NCI-H146 (cell line): ENCODE measurements around the gene ZNF587B.
"Not testable (repeated sequence)": the region's sequence is repeated elsewhere in the genome, so short reads cannot be mapped to it uniquely, and the experiment has no call there.

Experiments
- DNase-seq: peaks from one replicate; lab custom pipeline; 2025; lab: John Stamatoyannopoulos, UW

The ZNF587B gene

DNA sequence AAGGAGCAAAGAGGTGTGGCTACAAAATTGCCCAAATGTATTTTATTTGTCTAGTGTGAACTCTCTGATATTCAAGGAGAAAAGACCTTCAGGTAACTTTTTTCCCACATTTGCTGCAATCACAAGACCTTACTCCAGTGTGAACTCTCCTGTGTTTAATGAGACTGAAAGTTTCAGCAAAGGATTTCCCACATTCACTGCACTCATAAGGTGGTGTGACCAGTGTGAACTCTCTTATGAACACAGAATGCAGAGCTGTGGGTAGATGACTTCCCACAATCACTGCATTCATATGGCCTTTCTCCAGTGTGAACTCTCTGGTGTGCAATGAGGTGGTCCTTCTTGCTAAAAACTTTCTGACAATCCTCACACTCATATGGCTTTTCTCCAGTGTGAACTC, 42.4 kb downstream of the ZNF587B start:
- DNase-seq, result no peak

DNA sequence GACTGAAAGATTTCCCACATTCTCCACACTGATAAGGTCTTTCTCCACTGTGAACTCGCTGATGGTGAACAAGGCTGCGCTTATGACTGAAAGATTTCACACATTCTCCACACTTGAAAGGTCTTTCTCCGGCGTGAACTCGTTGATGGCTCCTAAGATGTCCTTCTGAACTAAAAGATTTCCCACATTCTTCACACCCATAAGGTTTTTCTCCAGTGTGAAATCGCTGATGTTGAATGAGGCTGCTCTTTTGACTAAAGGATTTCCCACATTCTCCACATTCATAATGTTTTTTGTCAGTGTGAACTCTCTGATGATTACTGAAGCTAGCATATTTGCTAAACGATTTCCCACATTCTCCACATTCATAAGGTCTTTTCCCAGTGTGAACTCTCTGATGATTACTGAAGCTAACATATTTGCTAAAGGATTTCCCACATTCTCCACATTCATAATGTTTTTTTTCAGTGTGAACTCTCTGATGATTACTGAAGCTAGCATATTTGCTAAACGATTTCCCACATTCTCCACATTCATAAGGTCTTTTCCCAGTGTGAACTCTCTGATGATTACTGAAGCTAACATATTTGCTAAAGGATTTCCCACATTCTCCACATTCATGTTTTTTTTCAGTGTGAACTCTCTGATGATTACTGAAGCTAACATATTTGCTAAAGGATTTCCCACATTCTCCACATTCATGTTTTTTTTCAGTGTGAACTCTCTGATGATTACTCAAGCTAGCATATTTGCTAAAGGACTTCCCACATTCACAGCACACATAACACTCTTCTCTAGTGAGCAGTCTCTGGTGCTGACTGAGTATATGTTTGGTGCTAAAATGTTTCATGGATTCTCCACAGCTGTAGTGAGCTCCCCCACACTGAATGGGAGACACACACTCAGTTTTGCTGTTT, 44.0 kb downstream of the ZNF587B start:
- not testable (repeated sequence) for DNase-seq

DNA sequence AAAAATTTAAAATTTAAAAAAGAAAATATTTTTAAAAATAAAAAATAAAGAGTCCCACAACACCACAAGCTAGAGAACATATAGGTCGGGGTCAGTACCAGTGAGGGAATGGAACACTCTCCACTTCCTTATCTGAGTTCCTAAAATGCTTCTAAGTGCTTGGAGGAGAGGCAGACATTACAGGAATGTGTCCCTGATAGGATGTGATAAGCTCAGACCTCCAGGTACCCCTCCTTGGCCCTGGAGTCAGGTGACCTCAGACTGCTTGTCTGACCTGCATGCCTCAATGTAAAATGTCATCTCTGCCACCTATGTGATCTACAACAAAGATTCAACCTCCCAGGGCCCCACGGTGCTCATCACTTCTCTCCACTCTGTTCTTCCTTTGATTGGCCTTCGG, 55.9 kb downstream of the ZNF587B start:
- DNase-seq, result no peak

DNA sequence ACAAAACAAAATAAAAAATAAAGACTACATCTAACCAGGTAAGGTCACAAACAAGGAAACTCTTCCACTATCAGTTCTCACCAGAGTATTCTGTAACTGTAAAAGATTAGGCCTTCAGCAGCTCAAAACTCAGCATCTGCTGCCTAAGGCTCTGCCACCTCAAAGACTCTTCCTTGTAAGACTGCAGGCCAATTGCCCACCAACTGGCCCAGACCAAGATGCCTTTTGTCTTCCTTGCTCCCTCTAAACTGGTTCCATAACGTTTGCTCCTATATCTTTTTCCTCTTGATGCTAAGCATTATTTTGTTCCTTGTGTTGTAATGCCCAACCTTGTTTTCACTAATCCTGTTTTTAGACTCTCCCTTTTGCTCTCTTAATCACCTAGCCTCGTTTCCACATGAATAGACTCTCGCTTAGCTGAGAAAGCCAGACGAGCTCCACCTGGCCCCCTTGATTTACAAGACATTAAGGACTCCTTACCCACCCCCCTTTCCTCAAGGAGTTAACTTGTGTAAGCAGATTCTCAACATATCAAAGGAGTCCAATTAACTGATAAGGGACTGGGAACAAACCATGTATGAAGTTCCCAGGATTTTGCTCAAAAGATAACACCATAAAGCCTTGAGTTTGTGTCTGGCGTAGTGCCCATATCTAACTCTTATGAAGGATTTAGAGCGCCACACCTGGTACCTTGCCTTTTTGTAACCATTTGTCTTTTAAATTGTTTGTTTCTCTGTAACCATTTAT, 57.3 kb downstream of the ZNF587B start:
- no peak for DNase-seq

DNA sequence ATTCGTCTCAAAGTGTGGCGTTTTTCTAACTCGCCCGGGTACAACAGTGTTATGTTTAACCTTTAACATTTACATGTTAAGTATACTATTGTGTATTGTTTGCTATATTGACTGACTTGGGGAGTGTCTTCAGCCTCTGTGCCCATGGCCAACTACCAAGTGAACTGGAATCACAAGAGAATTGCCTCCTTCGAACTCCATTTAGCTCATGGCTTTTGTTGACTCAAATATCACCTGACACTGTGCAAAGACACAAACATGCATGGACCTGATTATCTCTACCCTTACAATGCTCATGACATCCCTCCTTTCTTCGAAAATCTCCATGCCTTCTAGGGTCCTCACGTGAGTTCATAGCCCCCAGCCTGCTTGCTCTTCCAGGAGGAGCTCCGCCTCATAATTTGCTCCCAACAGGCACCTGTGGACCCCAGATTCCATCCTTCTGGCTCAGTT, 58.0 kb downstream of the ZNF587B start:
- DNase-seq, result no peak

DNA sequence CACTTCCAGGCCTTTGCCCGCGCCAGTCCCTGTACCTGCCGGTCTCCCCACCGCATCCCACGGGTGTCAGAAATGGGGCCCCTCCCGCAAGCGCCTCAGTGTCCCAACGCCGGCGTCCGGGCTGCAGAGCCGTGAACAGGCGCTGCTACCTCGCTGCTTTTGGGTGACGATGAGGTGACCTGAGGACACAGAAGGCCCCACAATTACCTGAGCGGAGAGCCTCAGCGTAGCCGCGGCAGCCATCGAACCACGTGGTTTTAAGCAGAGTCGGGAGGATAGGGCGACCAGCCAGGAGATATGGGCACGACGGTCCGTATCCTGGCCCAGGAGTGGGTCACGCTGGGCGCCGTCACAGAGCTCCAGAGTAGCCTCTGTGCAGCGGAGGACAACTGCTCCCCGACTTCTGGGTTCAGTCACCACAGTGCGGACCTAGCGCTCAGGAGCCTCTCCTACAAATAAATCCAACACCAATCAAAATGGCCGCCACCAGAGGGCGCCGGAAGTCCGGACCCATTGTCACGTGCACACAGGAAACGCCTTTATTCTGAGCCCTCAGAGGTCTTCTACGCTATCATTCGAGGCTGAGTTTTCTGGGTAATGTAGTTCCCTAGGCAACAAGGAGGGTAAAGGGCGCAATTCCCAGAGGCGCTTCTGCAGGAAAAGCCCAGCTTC, 58.6 kb downstream of the ZNF587B start, which contains the start of gene ZNF814:
Gene ZNF814 (minus strand): TSS at position 478 of the 672 bp plus-strand sequence. CDS start 235 bp downstream, at position 243.
- no peak for DNase-seq

DNA sequence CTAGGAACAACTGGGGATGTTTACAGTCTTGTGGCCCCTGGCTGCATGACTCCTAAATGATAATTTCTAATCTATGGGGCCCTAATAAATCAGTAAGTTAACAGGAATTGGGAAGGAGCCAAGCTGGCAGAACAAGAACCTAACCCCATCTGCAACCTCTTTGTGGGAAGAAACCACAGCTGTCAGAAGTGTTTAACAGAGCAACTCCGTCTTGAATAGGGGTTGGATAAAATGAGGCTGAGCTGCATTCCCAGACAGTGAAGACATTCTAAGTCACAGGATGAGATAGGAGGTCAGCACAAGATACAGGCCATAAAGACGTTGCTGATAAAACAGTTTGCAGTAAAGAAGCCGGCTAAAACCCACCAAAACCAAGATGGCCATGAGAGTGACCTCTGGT, 60.6 kb downstream of the ZNF587B start:
- DNase-seq, result not testable (repeated sequence)
